IMR-90 (cell line): ENCODE data around the gene KDM8. TPM values are rescaled to one million over a fixed set of nuclear protein-coding genes. Genes with fewer than 3 reads are reported as not detected.

Experiments used
- ATAC-seq: fragments of 200-7000 bp; cut with Tn5 transposase; 2 replicates; pipeline ENCODE4 v1.9.1; 2020; ENCODE audit warnings: low read depth, mild to moderate bottlenecking, moderate library complexity
- BruUV-seq: library from RNA; stranded (reverse); fragments of 400-500 nt; replicated peaks from 2 replicates; lab custom pipeline; 2021; lab: Mats Ljungman, UMichigan
- CTCF ChIA-PET: fragments of 300-600 bp; formaldehyde crosslinking; extraction: SDS; loops from one replicate; lab custom pipeline; 2021; ENCODE audit warnings: antibody characterized with exemption; lab: Yijun Ruan, JAX
- POLR2A ChIA-PET: fragments of 300-600 bp; sonication (Branson Sonifier 250); formaldehyde crosslinking; loops from one replicate; lab custom pipeline; 2022; ENCODE audit warnings: antibody characterized with exemption; ENCODE audit not compliant: unreplicated experiment; lab: Charles Lee
- DNase-seq: peaks from one replicate; pipeline ENCODE4 v3.0.0; 2013
- H2AFZ ChIP-seq: replicated peaks from 2 replicates; pipeline ENCODE3; 2013; ENCODE audit warnings: low read length, mild to moderate bottlenecking; ENCODE audit not compliant: poor library complexity
- H2AK5ac ChIP-seq: 2 replicates; pipeline ENCODE4 v1.6.1; 2013; ENCODE audit warnings: low read depth, low read length, inconsistent platforms
- H2AK9ac ChIP-seq: replicated peaks from 2 replicates; pipeline ENCODE3; 2013; ENCODE audit warnings: mild to moderate bottlenecking, low read depth, low read length, moderate library complexity; ENCODE audit not compliant: poor library complexity
- H2BK120ac ChIP-seq: 2 replicates; pipeline ENCODE4 v1.6.1; 2013; ENCODE audit warnings: low read depth, low read length, inconsistent platforms
- H2BK15ac ChIP-seq: 3 replicates; pipeline ENCODE4 v1.6.1; 2013; ENCODE audit warnings: low read depth, low read length, inconsistent platforms
- H2BK20ac ChIP-seq: 2 replicates; pipeline ENCODE4 v1.6.1; 2013; ENCODE audit warnings: low read depth, mild to moderate bottlenecking, inconsistent platforms, low read length, moderate library complexity
- H2BK5ac ChIP-seq: 2 replicates; pipeline ENCODE4 v1.6.1; 2013; ENCODE audit warnings: mild to moderate bottlenecking, low read depth, low read length, inconsistent platforms; ENCODE audit not compliant: poor library complexity, severe bottlenecking
- H3K14ac ChIP-seq: replicated peaks from 2 replicates; pipeline ENCODE4 v1.6.1; 2013; ENCODE audit warnings: low read depth, low read length, inconsistent platforms
- H3K18ac ChIP-seq: 2 replicates; pipeline ENCODE4 v1.6.1; 2013; ENCODE audit warnings: low read depth, low read length, control low read depth
- H3K23ac ChIP-seq: 2 replicates; pipeline ENCODE4 v1.6.1; 2013; ENCODE audit warnings: low read depth, low read length, inconsistent platforms
- H3K27ac ChIP-seq: 2 replicates; pipeline ENCODE4 v1.5.1; 2013; ENCODE audit warnings: mild to moderate bottlenecking, control low read depth, low read length; ENCODE audit not compliant: insufficient read depth
- H3K27me3 ChIP-seq: 2 replicates; pipeline ENCODE4 v1.6.1; 2013; ENCODE audit warnings: low read length; ENCODE audit not compliant: control insufficient read depth, insufficient read depth
- H3K36me3 ChIP-seq: 2 replicates; pipeline ENCODE4 v1.6.1; 2013; ENCODE audit warnings: low read length, mixed read lengths; ENCODE audit not compliant: control insufficient read depth, insufficient read depth
- H3K4ac ChIP-seq: 2 replicates; pipeline ENCODE4 v1.6.1; 2013; ENCODE audit warnings: low read depth, low read length, inconsistent platforms
- H3K4me1 ChIP-seq: 2 replicates; pipeline ENCODE4 v1.6.1; 2013; ENCODE audit warnings: low read length, mixed read lengths; ENCODE audit not compliant: control insufficient read depth, insufficient read depth
- H3K4me2 ChIP-seq: 2 replicates; pipeline ENCODE4 v1.6.1; 2013; ENCODE audit warnings: low read depth, mild to moderate bottlenecking, control low read depth, low read length, moderate library complexity
- H3K4me3 ChIP-seq: 2 replicates; pipeline ENCODE4 v1.5.1; 2013; ENCODE audit warnings: low read depth, mild to moderate bottlenecking, control low read depth, low read length, moderate library complexity; ENCODE audit not compliant: insufficient read depth
- H3K56ac ChIP-seq: 2 replicates; pipeline ENCODE4 v1.6.1; 2013; ENCODE audit warnings: low read length, inconsistent platforms; ENCODE audit not compliant: insufficient read depth; ENCODE audit errors: extremely low read depth
- H3K79me1 ChIP-seq, 2 experiments: 2 replicates each; pipeline ENCODE4 v1.6.1; 2013; ENCODE audit warnings: low read length in 2 of 2, inconsistent platforms in 1 of 2, low read depth in 1 of 2
- H3K9ac ChIP-seq: 2 replicates; pipeline ENCODE4 v1.6.1; 2013; ENCODE audit warnings: low read depth, low read length, control low read depth
- H3K9me1 ChIP-seq: 2 replicates; pipeline ENCODE4 v1.6.1; 2013; ENCODE audit warnings: low read length, inconsistent platforms; ENCODE audit not compliant: insufficient read depth
- H3K9me3 ChIP-seq: 2 replicates; pipeline ENCODE4 v1.6.1; 2013; ENCODE audit warnings: low read length; ENCODE audit not compliant: control insufficient read depth, insufficient read depth
- H4K20me1 ChIP-seq: 2 replicates; pipeline ENCODE4 v1.6.1; 2013; ENCODE audit warnings: low read length, inconsistent platforms; ENCODE audit not compliant: insufficient read depth
- H4K5ac ChIP-seq: 2 replicates; pipeline ENCODE4 v1.6.1; 2013; ENCODE audit warnings: mild to moderate bottlenecking, low read depth, low read length, control low read depth
- H4K8ac ChIP-seq, 2 experiments: 2 replicates each; pipeline ENCODE4 v1.6.1; 2013; ENCODE audit warnings: low read depth in 2 of 2, low read length in 2 of 2, control low read depth in 1 of 2, inconsistent platforms in 1 of 2
- H4K91ac ChIP-seq: 2 replicates; pipeline ENCODE4 v1.6.1; 2013; ENCODE audit warnings: low read depth, low read length, inconsistent platforms; ENCODE audit not compliant: insufficient read depth
- BHLHE40 ChIP-seq: fragments of 150-350 bp; IDR thresholded peaks from 2 replicates; pipeline ENCODE4 v1.6.1; 2016; ENCODE audit warnings: mild to moderate bottlenecking, low read depth, low read length
- CEBPB ChIP-seq: IDR thresholded peaks from 2 replicates; pipeline ENCODE4 v1.6.1; 2012; ENCODE audit warnings: low read depth, low read length, improper control_type of control experiment
- CHD1 ChIP-seq: IDR thresholded peaks from 2 replicates; pipeline ENCODE4 v1.6.1; 2012; ENCODE audit warnings: low read depth, low read length, improper control_type of control experiment
- FOS ChIP-seq: fragments of 150-350 bp; IDR thresholded peaks from 2 replicates; pipeline ENCODE4 v1.6.1; 2016; ENCODE audit warnings: low read depth, low read length
- MAFK ChIP-seq: IDR thresholded peaks from 2 replicates; pipeline ENCODE4 v1.6.1; 2012; ENCODE audit warnings: low read depth, low read length, improper control_type of control experiment
- MAZ ChIP-seq: IDR thresholded peaks from 2 replicates; pipeline ENCODE4 v1.6.1; 2012; ENCODE audit warnings: low read depth, mild to moderate bottlenecking, low read length, improper control_type of control experiment, moderate library complexity, borderline replicate concordance
- MXI1 ChIP-seq: IDR thresholded peaks from 2 replicates; pipeline ENCODE4 v1.6.1; 2012; ENCODE audit warnings: low read depth, mild to moderate bottlenecking, low read length, moderate library complexity, borderline replicate concordance
- NFE2L2 ChIP-seq: fragments of 150-350 bp; IDR thresholded peaks from 2 replicates; pipeline ENCODE4 v1.6.1; 2016; ENCODE audit warnings: low read depth, mild to moderate bottlenecking, low read length
- POLR2A ChIP-seq: IDR thresholded peaks from 2 replicates; pipeline ENCODE4 v1.6.1; 2012; ENCODE audit warnings: mild to moderate bottlenecking, low read depth, low read length
- RAD21 ChIP-seq: IDR thresholded peaks from 2 replicates; pipeline ENCODE4 v1.6.1; 2012; ENCODE audit warnings: low read length, improper control_type of control experiment
- RCOR1 ChIP-seq: IDR thresholded peaks from 2 replicates; pipeline ENCODE4 v1.6.1; 2012; ENCODE audit warnings: mild to moderate bottlenecking, low read length, improper control_type of control experiment; ENCODE audit not compliant: insufficient replicate concordance
- RFX5 ChIP-seq: IDR thresholded peaks from 2 replicates; pipeline ENCODE4 v1.8.0; 2012; ENCODE audit warnings: low read depth, mild to moderate bottlenecking, low read length, moderate library complexity
- SMC3 ChIP-seq: fragments of 150-350 bp; IDR thresholded peaks from 2 replicates; pipeline ENCODE4 v1.6.1; 2016; ENCODE audit warnings: low read depth, mild to moderate bottlenecking, antibody characterized with exemption, low read length, moderate library complexity
- WGBS, 2 experiments: methylation state at CpG; one replicate each; pipeline versions ENCODE4 v1.1.5 to v1.1.7; 2013; ENCODE audit warnings: missing lambda C conversion rate in 2 of 2; ENCODE audit not compliant: insufficient read length in 1 of 2; ENCODE audit errors: extremely low coverage in 2 of 2; 5-methylcytosine and 5-hydroxymethylcytosine counted together
- dilution Hi-C: fragments of 300-500 bp; cut with HindIII; formaldehyde crosslinking; loops from one replicate; pipeline ENCODE4 v1.14.3; 2018; ENCODE audit warnings: low sequenced_read_pairs; ENCODE audit not compliant: unreplicated experiment
- in situ Hi-C: fragments of 300-500 bp; cut with MboI; formaldehyde crosslinking; loops from 3 replicates; pipeline ENCODE4 v1.14.3; 2019; ENCODE audit warnings: low sequenced_read_pairs, inconsistent platforms, mixed read lengths
- intact Hi-C: fragments of 100-400 bp; cut with micrococcal nuclease; formaldehyde crosslinking; loops from 2 replicates; pipeline ENCODE4 v1.10.0; 2022
- polyA plus RNA-seq, 3 experiments: library from polyadenylated mRNA; depleted of rRNA; stranded (reverse); fragments of >200 nt; gene quantifications; 2 replicates each; pipeline ENCODE4 v1.2.3, GENCODE V29; 2012; ENCODE audit warnings: low replicate concordance in 1 of 3
- total RNA-seq: library from RNA; depleted of rRNA; stranded (reverse); fragments of >200 nt; gene quantifications from 2 replicates; pipeline ENCODE4 v1.2.3, GENCODE V29; 2012
- TF ChIP-seq, protein P1 (sequence below): conservative IDR thresholded peaks from 2 replicates; pipeline ENCODE4 v1.5.1; 2012; ENCODE audit warnings: mild to moderate bottlenecking, low read depth, low read length, improper control_type of control experiment
- TF ChIP-seq, protein P2 (sequence below): fragments of 150-350 bp; IDR thresholded peaks from 2 replicates; pipeline ENCODE4 v1.6.1; 2016; ENCODE audit warnings: low read depth, mild to moderate bottlenecking, low read length, moderate library complexity, borderline replicate concordance

Gene KDM8
- total and polyA plus RNA-seq, 2 of the 4 experiments (the other 2 are of a cell fraction), result 3.2 to 3.8 TPM

DNA sequence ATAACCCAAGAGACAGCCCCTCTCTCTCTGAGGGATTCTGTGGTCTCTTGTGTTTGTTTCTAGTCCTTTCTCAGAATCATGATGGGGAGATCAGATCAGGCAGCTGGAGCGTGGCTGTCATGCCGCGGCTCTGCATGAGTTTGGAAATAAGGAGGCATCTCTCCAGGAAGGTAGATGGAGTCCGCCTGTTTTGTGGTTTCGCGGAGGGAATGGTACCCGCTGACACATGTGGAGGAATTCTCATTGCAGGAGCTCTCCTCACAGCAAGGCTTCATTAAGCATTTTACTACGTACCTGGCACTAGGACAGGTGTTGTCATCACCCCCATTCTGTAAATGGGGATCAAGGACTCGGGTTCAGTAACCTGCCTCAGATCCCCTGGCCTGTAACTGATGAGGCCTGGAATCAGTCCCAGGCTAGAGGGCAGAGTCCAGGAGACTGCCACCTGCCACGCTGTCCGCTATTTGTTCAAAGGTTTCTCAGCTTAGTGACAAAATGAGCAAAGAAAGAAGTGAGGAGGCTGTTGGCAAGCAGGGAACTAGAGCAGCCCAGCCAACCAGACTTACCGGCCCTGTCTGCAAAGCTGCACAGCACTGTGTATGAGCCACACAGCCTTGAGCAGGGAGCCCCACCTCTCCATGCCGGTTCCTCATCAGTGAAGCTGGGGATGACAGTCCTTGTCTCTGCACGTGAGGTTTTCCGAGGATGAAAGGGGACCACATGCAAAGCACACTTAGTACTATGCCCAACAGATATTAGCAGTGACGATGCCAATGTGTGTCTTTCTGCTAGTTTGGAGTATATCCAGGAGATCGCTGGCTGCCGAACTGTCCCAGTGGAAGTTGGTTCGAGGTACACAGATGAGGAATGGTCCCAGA, 11.0 kb downstream of the KDM8 start:
- ChIA-PET CTCF (no interaction called here), POLR2A (no interaction called here)
- Histone ChIP-seq H3K9ac (no peak overlapping the region), H3K4me2 (no peak overlapping the region), H2BK120ac (no peak overlapping the region), H2AK5ac (no peak overlapping the region), H3K4me3 (no peak overlapping the region), H2AK9ac (no peak overlapping the region), H3K56ac (no peak overlapping the region), H3K18ac (no peak overlapping the region), H3K27me3 (no peaks in the 10 kb centered on the region), H3K23ac (no peak overlapping the region), H3K79me1 (no peaks in the 10 kb centered on the region), H3K27ac (no peak overlapping the region), H3K4me1 (0 out of 2 replicates have a peak, but pooled peaks cover 3% of the 10 kb centered on the region), H3K36me3 (peaks cover 18% of the 10 kb centered on the region), H4K8ac (no peak overlapping the region), H2BK20ac (no peak overlapping the region), H2BK15ac (no peak overlapping the region), H3K4ac (no peak overlapping the region; the same call in 1 of the 2 replicates), H2AFZ (peak overlapping the region; percentile 32), H3K9me1 (peaks cover 8% of the 10 kb centered on the region; the same call in 1 of the 2 replicates), H4K20me1 (no peaks in the 10 kb centered on the region), H4K5ac (no peak overlapping the region), H2BK5ac (no peak overlapping the region), H3K9me3 (no peaks in the 10 kb centered on the region), H3K14ac (no peak overlapping the region), H4K91ac (no peak overlapping the region)
- intact Hi-C loops (no loop called here), dilution Hi-C loops (no loop called here), in situ Hi-C loops (no loop called here)
- no peak for ATAC-seq
- DNase-seq, result no peak
- 90% methylated on average over 6 of the region's 19 CpGs; no CpG with 5 or more reads in 1 of the 2 experiments for WGBS, 2 experiments
- BruUV-seq, result no TSS peak
- TF ChIP-seq RAD21 (no peak), RCOR1 (no peak), NFE2L2 (no peak), RFX5 (no peak), BHLHE40 (no peak), CEBPB (no peak), CHD1 (no peak), POLR2A (no peak), FOS (no peak), SMC3 (no peak), MXI1 (no peak), MAFK (no peak), MAZ (no peak)
- TF ChIP-seq, protein P1, sequence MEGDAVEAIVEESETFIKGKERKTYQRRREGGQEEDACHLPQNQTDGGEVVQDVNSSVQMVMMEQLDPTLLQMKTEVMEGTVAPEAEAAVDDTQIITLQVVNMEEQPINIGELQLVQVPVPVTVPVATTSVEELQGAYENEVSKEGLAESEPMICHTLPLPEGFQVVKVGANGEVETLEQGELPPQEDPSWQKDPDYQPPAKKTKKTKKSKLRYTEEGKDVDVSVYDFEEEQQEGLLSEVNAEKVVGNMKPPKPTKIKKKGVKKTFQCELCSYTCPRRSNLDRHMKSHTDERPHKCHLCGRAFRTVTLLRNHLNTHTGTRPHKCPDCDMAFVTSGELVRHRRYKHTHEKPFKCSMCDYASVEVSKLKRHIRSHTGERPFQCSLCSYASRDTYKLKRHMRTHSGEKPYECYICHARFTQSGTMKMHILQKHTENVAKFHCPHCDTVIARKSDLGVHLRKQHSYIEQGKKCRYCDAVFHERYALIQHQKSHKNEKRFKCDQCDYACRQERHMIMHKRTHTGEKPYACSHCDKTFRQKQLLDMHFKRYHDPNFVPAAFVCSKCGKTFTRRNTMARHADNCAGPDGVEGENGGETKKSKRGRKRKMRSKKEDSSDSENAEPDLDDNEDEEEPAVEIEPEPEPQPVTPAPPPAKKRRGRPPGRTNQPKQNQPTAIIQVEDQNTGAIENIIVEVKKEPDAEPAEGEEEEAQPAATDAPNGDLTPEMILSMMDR, result no peak
- TF ChIP-seq, protein P2, sequence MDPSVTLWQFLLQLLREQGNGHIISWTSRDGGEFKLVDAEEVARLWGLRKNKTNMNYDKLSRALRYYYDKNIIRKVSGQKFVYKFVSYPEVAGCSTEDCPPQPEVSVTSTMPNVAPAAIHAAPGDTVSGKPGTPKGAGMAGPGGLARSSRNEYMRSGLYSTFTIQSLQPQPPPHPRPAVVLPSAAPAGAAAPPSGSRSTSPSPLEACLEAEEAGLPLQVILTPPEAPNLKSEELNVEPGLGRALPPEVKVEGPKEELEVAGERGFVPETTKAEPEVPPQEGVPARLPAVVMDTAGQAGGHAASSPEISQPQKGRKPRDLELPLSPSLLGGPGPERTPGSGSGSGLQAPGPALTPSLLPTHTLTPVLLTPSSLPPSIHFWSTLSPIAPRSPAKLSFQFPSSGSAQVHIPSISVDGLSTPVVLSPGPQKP, result no peak
